GM19328 (cell line): ENCODE results near the gene SVBP.
"Not testable (repeated sequence)": the region's sequence is repeated elsewhere in the genome, so short reads cannot be mapped to it uniquely, and the experiment has no call there.

ENCODE experiments used
- ATAC-seq: cut with Tn5 transposase; IDR thresholded peaks from one replicate; pipeline ENCODE4 v1.9.1; 2021; ENCODE audit warnings: mild to moderate bottlenecking, moderate library complexity; ENCODE audit not compliant: unreplicated experiment

SVBP gene

GRCh38 chr1:42841440-42842147 lies 24.4 kb upstream of the SVBP start:
- ATAC-seq: no peak

DNA sequence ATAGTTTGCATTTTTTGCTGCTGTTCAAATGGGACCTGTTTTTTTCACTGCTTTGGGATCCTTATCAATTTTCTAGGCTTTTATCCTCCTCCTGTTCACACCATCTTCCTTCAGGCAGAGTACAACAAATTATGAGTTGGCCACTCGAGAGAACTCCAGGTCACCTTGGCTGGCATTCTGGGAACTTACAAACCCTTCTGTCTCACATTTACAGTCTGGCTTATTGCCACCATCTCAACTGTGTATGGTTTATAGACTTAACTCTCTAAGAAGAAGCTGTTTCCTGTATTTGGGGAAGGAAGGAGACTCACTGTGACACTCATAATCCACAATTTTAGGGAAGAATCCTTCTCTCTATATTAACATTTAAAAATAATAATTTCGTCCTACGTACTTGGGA lies 23.8 kb upstream of the SVBP start:
- ATAC-seq: no peak

GRCh38 chr1:42838482-42839190 lies 21.4 kb upstream of the SVBP start:
- no peak for ATAC-seq

DNA sequence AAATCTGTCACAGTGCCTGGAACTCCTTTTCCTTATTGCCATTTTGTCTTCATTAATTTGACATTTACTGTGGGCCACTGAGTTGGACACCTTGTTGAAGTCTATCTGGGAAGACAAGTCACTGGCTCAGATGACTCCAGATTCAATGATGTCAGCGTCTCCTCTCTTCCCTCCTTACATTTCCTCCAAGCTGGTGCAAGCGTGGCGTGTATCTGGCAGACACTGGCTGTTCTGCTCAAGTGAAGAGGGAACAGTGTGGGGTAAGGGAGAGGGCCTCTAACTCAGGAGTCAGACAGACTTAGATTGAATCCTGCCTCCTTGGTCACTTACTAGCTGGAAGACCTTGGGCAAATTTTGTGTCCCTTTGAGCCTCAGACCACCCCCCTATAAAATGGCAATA lies 20.5 kb upstream of the SVBP start:
- no peak for ATAC-seq

DNA sequence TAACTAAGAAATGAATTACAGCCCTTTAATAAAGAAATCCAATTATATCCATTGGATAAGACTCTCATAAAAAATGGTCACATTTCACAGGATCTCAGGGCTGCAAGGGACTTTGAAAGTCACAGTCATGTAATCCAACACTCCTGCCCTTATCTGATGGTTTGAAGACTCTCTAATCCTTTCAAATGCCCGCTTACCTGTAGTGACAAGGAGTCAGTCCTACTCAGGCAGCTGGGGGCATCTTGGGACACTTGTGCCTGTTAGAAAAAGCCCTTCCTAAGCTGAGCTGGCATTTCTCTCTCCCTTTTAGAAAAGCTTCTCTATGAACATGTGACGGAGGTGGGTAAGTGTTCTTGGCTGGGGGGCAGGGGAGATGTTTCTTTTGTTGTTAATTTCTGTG lies 18.2 kb upstream of the SVBP start:
- ATAC-seq: no peak

DNA sequence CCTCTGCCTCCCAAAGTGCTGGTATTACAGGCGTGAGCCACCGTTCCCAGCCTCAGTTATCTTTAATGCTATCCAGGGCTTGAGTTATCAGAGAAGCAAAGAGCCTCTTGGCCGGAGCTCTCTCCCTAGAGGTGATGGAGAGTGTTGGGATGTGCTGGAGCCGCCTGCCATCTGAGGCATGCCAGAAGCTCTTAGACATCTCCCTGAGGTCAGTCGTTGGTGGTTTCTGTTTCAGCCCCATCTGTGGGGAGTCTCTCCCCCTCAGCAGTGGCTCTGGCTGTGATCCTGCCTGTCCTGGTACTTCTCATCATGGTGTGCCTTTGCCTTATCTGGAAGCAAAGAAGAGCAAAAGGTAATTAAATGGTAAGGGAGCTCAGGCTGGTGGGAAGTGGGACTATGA lies 17.6 kb upstream of the SVBP start:
- no peak for ATAC-seq

DNA sequence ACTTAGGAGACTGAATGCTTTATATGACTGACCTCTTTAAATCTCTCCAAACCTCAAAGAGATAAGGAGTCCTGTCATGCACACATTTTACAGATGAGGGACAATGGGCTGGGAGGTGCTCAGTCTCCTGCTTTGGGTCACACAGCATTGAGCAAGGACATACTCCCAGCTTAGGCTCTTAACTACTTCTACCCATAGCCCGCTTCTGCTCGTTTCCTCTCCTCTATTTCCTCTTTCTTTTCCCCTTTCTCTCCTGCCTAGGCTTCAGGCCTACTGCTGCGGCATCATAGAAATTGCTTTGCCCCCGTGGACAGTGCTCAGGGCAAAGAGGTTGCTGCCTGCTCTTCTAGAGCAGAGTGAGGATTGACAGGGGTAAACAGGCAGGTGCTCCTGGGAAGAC lies 16.8 kb upstream of the SVBP start:
- ATAC-seq: no peak

- ATAC-seq: no peak
Observed at GRCh38 chr1:42832641-42833240, 15.5 kb upstream of the SVBP start.

DNA sequence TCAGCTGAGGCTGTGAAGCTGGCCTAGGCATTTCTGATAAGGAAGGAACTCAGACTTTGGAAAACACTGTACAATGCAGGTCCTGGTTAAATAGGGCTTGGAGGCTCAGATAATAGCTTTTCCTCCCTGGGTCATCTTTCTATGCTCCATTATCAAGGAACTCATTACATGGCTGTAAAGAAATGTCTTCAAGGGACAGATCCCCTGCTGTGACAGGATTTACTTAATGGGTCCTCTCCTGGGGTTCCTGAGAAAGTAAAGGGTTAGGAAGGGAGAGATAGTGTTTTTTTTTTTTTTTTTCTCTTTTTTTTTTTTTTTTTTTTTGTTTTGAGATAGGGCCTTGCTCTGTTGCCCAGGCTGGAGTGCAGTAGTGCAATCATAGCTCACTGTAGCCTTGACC lies 14.1 kb upstream of the SVBP start:
- no peak for ATAC-seq

DNA sequence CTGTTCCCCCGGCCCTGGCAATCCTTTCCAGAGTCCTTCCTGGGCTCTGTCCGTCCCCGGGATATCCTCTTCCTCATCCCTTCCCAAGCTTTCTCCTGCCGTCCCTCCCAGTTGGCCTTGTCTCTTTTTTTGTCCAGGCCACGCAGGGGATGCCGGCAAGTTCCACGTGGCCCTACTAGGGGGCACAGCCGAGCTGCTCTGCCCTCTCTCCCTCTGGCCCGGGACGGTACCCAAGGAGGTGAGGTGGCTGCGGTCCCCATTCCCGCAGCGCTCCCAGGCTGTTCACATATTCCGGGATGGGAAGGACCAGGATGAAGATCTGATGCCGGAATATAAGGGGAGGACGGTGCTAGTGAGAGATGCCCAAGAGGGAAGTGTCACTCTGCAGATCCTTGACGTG lies 13.4 kb upstream of the SVBP start:
- no peak for ATAC-seq

GRCh38 chr1:42825036-42825851 lies 8.0 kb upstream of the SVBP start:
- no peak for ATAC-seq

GRCh38 chr1:42824481-42825035 lies 7.4 kb upstream of the SVBP start:
- no peak for ATAC-seq

DNA sequence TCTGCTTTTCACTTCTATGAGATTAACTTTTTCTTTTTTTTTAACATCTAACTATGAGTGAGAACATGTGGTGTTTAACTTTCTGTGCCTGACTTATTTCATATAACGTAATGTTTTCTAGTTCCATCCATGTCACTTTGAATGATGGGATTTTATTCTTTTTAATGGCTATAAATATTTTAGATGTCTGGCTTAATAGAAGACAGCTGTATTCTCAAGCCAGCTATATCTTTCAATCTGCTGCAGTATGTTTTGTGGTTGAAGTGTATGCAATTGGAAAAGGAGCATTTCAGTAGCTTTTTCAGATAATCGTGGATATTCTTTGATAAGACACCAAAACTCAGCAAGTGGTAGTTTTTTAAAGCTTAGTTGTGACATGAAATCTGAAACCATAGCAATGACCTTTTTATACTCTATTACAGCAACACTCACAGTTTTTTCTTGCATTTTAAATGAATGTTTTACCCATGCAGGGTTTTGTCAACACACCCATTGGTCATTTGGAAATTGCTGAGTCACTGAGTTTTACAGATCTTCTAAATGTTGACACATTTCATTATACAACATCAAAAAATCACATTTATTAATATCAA lies 5.7 kb upstream of the SVBP start:
- no peak for ATAC-seq

- no peak for ATAC-seq
Observed at GRCh38 chr1:42821690-42822089, 4.5 kb upstream of the SVBP start.

DNA sequence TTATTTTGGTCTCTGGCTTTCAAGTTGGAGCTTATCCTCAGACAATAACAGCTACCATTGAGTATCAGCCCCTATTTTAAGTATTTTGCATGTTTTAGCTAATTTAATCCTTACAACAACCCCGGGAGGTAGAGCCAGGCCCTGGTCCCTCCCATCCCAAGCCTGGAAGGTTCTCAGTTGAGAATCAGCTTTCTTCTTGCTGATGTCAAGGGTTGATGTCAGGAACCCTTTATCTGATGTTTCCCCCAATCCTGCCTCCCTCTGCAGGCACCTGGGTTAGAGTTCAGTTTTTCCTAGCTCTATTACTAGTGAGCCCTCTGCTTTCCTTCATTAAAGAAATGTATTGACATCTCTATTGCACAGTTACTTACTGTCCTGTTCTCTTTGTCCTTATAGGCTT lies 3.6 kb upstream of the SVBP start:
- no peak for ATAC-seq

- ATAC-seq: no peak
Observed at GRCh38 chr1:42817976-42818375, 779 bp upstream of the SVBP start.

- ATAC-seq: no peak
Observed at GRCh38 chr1:42817440-42817767, 207 bp upstream of the SVBP start.

DNA sequence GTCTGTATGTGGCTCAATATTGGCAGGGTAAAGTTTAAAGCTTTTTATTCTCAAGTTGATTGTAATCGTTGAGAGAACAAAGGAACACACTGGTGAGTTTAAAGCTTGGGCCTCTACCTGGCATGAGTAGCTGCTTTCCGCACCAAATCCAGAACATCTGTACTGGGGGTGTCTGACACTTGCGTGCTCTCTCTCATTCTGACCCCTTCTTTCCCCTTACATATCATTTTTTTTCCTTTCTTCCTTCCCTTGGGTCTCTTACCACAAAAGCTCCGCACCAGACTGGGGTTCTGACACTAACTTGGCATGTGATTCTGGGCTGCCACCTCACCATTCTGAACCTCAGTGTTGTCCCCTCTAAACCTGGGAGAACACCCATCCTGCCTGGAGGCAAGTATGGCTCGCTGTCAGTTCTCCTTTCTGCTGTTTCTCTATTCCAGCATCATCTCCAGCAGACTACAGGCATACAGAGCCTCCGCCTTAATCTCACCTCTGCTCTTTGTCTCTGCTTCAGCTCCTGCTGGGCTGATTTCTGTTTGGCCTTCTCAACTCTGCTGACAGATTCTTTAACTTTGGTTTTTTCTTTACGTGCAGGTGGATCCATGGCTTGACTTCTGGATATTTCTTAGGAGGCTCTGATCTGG lies 1.1 kb downstream of the SVBP start:
- ATAC-seq: no peak

GRCh38 chr1:42814815-42815214 lies 2.4 kb downstream of the SVBP start:
- not testable (repeated sequence) for ATAC-seq

- no peak for ATAC-seq
Observed at GRCh38 chr1:42807056-42807668, 10.0 kb downstream of the SVBP start.
